ENCODE measurements around the gene CMTM5. TPM values are rescaled to one million over a fixed set of nuclear protein-coding genes. Genes with fewer than 3 reads are reported as not detected.
A peak's percentile ranks its signal among the peaks of the same experiment; 100 is the strongest.

The CMTM5 gene
- total RNA-seq, 1 donor from 2014 or later, result not detected

DNA sequence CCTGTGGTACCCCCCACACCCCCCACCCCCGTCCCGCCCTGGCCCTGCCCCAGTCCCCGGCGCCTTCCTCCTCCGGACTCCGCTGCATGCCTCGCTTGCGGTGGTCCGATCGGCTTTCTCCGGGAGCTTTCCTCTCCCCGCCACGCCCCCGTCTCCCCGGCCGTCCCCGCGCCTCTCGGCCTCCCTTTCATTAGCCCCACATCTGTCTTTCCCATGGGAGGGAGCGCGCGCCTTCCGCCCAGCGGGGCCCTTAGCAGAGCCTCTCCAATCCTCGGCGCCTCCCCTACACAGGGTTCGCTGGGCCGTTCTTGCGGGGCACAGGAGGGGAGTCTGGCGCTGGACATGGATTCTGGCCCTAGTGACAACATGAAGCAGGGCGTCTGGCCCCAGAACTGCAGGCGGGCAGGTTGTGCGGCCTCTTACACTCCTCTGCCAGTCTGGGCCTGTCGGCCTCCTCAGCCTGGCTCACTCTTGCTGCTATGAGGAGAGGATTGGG lies 10.4 kb upstream of the CMTM5 start:
- no peak for DNase-seq (ENCODE audit: low spot score)
- no peaks in the 10 kb centered on the region for H3K9me3 Mint-ChIP-seq (ENCODE audit: low read depth)
- H3K27me3 Mint-ChIP-seq (ENCODE audit: low read depth), result peaks cover 7% of the 10 kb centered on the region
- TF ChIP-seq CTCF (IDR thresholded peaks at IDR 0.05), result peak; percentile 17
- H3K4me1 Mint-ChIP-seq (ENCODE audit: low read depth), result peaks cover 23% of the 10 kb centered on the region
- peak overlapping the region; percentile 78 for H3K27ac Mint-ChIP-seq (ENCODE audit: unreplicated experiment)
- peak overlapping the region; percentile 67 for H3K4me3 Mint-ChIP-seq (ENCODE audit: unreplicated experiment)
- H3K36me3 Mint-ChIP-seq (ENCODE audit: low read depth), result peaks cover 1% of the 10 kb centered on the region

DNA sequence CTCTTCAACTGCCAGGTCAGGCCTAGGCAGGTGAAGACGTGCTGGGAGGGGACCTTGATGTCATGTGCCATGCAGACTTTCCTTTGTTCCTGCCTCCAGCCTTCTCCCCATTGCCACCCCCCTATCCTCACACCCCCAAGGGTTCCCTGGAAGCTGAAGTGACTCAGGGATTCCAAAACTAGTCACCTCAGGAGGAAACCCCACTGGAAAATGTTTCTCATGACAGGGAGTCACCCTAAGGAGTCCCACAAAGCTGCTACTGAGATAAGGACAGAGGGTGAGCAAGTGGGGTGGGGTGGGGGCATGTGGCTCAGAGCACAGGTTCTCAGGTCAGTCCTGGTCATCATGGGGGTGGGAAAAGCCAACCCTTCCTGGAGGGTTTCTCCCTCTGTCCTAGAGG lies 6.6 kb upstream of the CMTM5 start:
- Mint-ChIP-seq H3K4me3 (ENCODE audit: unreplicated experiment) (no peak overlapping the region), H3K27ac (ENCODE audit: unreplicated experiment) (no peak overlapping the region), H3K27me3 (ENCODE audit: low read depth) (peaks cover 9% of the 10 kb centered on the region), H3K36me3 (ENCODE audit: low read depth) (no peaks in the 10 kb centered on the region), H3K9me3 (ENCODE audit: low read depth) (no peaks in the 10 kb centered on the region), H3K4me1 (ENCODE audit: low read depth) (peaks cover 7% of the 10 kb centered on the region)
- TF ChIP-seq CTCF (IDR thresholded peaks at IDR 0.05), result no peak
- DNase-seq (ENCODE audit: low spot score), result no peak

DNA sequence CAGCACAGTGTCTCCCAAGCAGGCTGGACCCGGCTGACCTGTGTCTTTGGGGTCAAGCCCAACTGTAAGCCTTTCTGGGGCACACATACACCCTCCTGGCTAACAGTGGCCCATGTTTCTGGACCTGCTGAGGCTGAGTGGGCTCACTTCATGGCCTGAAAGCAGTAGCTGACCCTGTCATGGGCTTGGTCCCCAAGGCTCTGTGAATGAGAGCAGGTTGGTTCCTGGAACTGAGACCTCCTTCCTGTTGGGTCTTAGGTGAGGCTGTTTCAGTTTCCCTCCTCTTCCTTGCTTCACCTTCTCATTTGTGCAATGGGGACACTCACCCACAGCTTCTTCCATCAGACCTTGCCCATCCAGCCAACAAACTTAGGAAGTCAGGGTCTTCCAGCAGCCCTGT lies 5.0 kb upstream of the CMTM5 start:
- TF ChIP-seq CTCF (IDR thresholded peaks at IDR 0.05), result no peak
- H3K27me3 Mint-ChIP-seq (ENCODE audit: low read depth), result peaks cover 9% of the 10 kb centered on the region
- H3K27ac Mint-ChIP-seq (ENCODE audit: unreplicated experiment), result no peak overlapping the region
- H3K36me3 Mint-ChIP-seq (ENCODE audit: low read depth), result no peaks in the 10 kb centered on the region
- no peaks in the 10 kb centered on the region for H3K9me3 Mint-ChIP-seq (ENCODE audit: low read depth)
- DNase-seq (ENCODE audit: low spot score), result no peak
- no peak overlapping the region for H3K4me3 Mint-ChIP-seq (ENCODE audit: unreplicated experiment)
- H3K4me1 Mint-ChIP-seq (ENCODE audit: low read depth), result peaks cover 2% of the 10 kb centered on the region

DNA sequence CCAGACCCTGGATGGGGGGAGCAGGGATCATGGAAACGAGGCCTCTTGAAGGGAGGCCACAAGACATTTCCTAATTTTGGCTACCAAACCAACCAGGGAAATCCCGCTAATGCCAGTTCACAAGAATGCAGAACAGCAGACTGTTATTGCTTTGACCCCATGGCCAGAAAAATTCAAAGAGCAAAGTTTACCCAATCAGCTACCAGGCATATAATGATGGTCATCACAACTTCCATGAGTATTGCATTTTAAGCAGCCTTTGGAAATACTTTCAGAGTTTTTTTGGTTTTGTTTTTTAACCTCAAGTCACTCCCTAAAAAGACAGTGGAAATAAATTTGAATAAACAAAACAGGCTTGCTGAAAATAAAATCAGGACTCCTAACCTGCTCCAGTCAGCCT lies 4.3 kb upstream of the CMTM5 start, which contains the start of gene IL25:
Gene IL25 (plus strand): TSS at position 301 of the 400 bp plus-strand sequence.
- Mint-ChIP-seq H3K4me1 (ENCODE audit: low read depth) (no peaks in the 10 kb centered on the region), H3K36me3 (ENCODE audit: low read depth) (no peaks in the 10 kb centered on the region), H3K9me3 (ENCODE audit: low read depth) (no peaks in the 10 kb centered on the region), H3K4me3 (ENCODE audit: unreplicated experiment) (no peak within 1 kb of the TSS), H3K27me3 (ENCODE audit: low read depth) (peaks cover 12% of the 10 kb centered on the region), H3K27ac (ENCODE audit: unreplicated experiment) (no peak within 1 kb of the TSS)
- DNase-seq (ENCODE audit: low spot score), result no peak
- no peak for TF ChIP-seq CTCF (IDR thresholded peaks at IDR 0.05)

DNA sequence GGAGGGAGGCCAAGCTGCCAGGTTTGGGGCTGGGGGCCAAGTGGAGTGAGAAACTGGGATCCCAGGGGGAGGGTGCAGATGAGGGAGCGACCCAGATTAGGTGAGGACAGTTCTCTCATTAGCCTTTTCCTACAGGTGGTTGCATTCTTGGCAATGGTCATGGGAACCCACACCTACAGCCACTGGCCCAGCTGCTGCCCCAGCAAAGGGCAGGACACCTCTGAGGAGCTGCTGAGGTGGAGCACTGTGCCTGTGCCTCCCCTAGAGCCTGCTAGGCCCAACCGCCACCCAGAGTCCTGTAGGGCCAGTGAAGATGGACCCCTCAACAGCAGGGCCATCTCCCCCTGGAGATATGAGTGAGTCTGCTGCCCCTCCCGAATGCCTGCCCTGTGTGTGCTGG lies 3.8 kb upstream of the CMTM5 start:
- no peak overlapping the region for H3K27ac Mint-ChIP-seq (ENCODE audit: unreplicated experiment)
- no peak overlapping the region for H3K4me3 Mint-ChIP-seq (ENCODE audit: unreplicated experiment)
- no peak for TF ChIP-seq CTCF (IDR thresholded peaks at IDR 0.05)

More for the DNA sequence above, 3.8 kb upstream of the CMTM5 start:
- H3K9me3 Mint-ChIP-seq (ENCODE audit: low read depth), result no peaks in the 10 kb centered on the region
- no peak for DNase-seq (ENCODE audit: low spot score)
- H3K27me3 Mint-ChIP-seq (ENCODE audit: low read depth), result peaks cover 12% of the 10 kb centered on the region
- no peaks in the 10 kb centered on the region for H3K4me1 Mint-ChIP-seq (ENCODE audit: low read depth)
- H3K36me3 Mint-ChIP-seq (ENCODE audit: low read depth), result no peaks in the 10 kb centered on the region
